ENCODE measurements around the gene CARF.

The CARF gene

DNA sequence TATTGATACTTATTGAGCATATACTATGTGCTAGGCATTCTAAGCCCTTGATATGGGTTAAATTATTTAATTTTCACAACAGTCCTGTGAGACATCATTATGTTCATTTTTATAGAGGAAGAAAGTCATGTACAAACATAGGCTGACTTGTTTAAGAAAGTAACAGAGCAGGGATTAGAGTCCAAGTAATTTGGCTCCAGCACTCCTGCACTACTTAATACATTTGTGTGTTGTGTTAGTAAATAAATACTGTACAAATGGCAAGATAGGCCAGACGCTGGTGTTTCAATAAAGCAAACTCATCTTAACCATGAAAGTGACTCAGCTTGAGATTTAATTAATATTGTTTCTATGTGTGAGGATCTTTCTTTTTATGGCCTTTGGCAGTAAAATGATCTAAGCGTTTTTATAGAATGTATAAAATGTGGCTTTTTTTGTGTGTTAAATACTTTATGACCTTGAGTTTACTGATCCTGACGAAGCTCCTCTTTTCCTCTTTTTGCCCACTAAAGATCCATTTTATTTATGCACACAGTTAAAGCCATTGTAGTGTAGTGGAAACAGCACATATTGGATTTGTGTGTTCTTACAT lies 123.9 kb downstream of the CARF start:
- TF ChIP-seq, protein P1, sequence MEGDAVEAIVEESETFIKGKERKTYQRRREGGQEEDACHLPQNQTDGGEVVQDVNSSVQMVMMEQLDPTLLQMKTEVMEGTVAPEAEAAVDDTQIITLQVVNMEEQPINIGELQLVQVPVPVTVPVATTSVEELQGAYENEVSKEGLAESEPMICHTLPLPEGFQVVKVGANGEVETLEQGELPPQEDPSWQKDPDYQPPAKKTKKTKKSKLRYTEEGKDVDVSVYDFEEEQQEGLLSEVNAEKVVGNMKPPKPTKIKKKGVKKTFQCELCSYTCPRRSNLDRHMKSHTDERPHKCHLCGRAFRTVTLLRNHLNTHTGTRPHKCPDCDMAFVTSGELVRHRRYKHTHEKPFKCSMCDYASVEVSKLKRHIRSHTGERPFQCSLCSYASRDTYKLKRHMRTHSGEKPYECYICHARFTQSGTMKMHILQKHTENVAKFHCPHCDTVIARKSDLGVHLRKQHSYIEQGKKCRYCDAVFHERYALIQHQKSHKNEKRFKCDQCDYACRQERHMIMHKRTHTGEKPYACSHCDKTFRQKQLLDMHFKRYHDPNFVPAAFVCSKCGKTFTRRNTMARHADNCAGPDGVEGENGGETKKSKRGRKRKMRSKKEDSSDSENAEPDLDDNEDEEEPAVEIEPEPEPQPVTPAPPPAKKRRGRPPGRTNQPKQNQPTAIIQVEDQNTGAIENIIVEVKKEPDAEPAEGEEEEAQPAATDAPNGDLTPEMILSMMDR (conservative IDR thresholded peaks at IDR 0.05; ENCODE audit: control insufficient read depth, insufficient read depth, low read depth, low read length), result no peak
- no peak for DNase-seq (ENCODE audit: low read depth)
- no peak overlapping the region for H3K4me3 ChIP-seq (ENCODE audit: control insufficient read depth, low read depth, low read length)

Measured in fibroblast of mammary gland (primary cell).